GM12878 (cell line): ENCODE measurements around the gene OLAH. TPM values are rescaled to one million over a fixed set of nuclear protein-coding genes. Genes with fewer than 3 reads are reported as not detected.

Experiments used
- ATAC-seq: fragments of 200-7000 bp; cut with Tn5 transposase; 3 replicates; pipeline ENCODE4 v1.9.1; 2020; ENCODE audit warnings: mild to moderate bottlenecking, moderate library complexity
- BruUV-seq: library from RNA; stranded (reverse); fragments of 400-500 nt; replicated peaks from 2 replicates; lab custom pipeline; 2021; lab: Mats Ljungman, UMichigan
- CTCF ChIA-PET: fragments of 300-600 bp; sonication (Branson Sonifier 250); formaldehyde crosslinking; extraction: SDS; loops from one replicate; lab custom pipeline; 2021; ENCODE audit warnings: inconsistent platforms; lab: Yijun Ruan, JAX
- POLR2A ChIA-PET: fragments of 350-600 bp; formaldehyde crosslinking; extraction: SDS; loops from one replicate; lab custom pipeline; 2021; ENCODE audit warnings: inconsistent platforms; lab: Charles Lee
- RAD21 ChIA-PET: fragments of 300-600 bp; sonication (Branson Sonifier 250); formaldehyde crosslinking; loops from one replicate; lab custom pipeline; 2023; ENCODE audit warnings: antibody characterized with exemption; ENCODE audit not compliant: unreplicated experiment; lab: Charles Lee
- SMC1A ChIA-PET: fragments of 300-600 bp; sonication (Branson Sonifier 250); formaldehyde crosslinking; loops from one replicate; lab custom pipeline; 2023; ENCODE audit not compliant: unreplicated experiment, uncharacterized antibody; lab: Charles Lee
- DNase-seq: peaks from one replicate; pipeline ENCODE4 v3.0.0-alpha.2; 2011; ENCODE audit warnings: low read depth, low spot score
- FAIRE-seq: peaks from 3 replicates; lab custom pipeline; 2011; peaks lifted over from hg19 to GRCh38; lab: Jason Lieb, UNC
- H2AFZ ChIP-seq: 2 replicates; pipeline ENCODE4 v1.6.0; 2011; ENCODE audit warnings: low read depth, low read length, control low read depth; ENCODE audit not compliant: control insufficient read depth
- H3K27ac ChIP-seq: 2 replicates; pipeline ENCODE4 v1.5.1; 2011; ENCODE audit warnings: control low read depth; ENCODE audit not compliant: control insufficient read depth, insufficient read depth
- H3K27me3 ChIP-seq, 2 experiments: replicated peaks in 1 of 2; 2 replicates each; pipeline versions ENCODE4 v1.6.0 to v1.6.1; 2011; ENCODE audit warnings: low read length in 1 of 2; ENCODE audit not compliant: control insufficient read depth in 2 of 2, insufficient read depth in 2 of 2
- H3K36me3 ChIP-seq, 2 experiments: 2 replicates each; pipeline ENCODE4 v1.5.1; 2011; ENCODE audit warnings: low read length in 1 of 2; ENCODE audit not compliant: control insufficient read depth in 2 of 2, insufficient read depth in 2 of 2
- H3K4me1 ChIP-seq: 2 replicates; pipeline ENCODE4 v1.6.1; 2011; ENCODE audit warnings: mild to moderate bottlenecking, low read length, moderate library complexity, mixed read lengths; ENCODE audit not compliant: control insufficient read depth, insufficient read depth
- H3K4me2 ChIP-seq: 2 replicates; pipeline ENCODE4 v1.6.0; 2011; ENCODE audit warnings: control low read depth; ENCODE audit not compliant: control insufficient read depth, insufficient read depth
- H3K4me3 ChIP-seq: fragments of 200-600 bp; sonication (generic); 2 replicates; pipeline ENCODE4 v1.5.1; 2016
- H3K79me2 ChIP-seq: 2 replicates; pipeline ENCODE4 v1.6.0; 2011; ENCODE audit warnings: low read length; ENCODE audit not compliant: control insufficient read depth, insufficient read depth
- H3K9ac ChIP-seq: 2 replicates; pipeline ENCODE4 v1.8.0; 2011; ENCODE audit warnings: low read length, control low read depth, mixed read lengths; ENCODE audit not compliant: control insufficient read depth, insufficient read depth
- H3K9me3 ChIP-seq: replicated peaks from 3 replicates; pipeline ENCODE4 v1.5.1; 2011; ENCODE audit warnings: mild to moderate bottlenecking, low read length; ENCODE audit not compliant: control insufficient read depth, insufficient read depth
- H4K20me1 ChIP-seq: 2 replicates; pipeline ENCODE4 v1.6.0; 2011; ENCODE audit not compliant: control insufficient read depth, insufficient read depth
- CBX3 ChIP-seq: fragments of 200-600 bp; sonication (generic); IDR thresholded peaks from 2 replicates; pipeline ENCODE4 v1.6.1; 2016; ENCODE audit warnings: low read depth, borderline replicate concordance
- CEBPB ChIP-seq, 2 experiments: fragments of 150-350 bp in 1 of 2; IDR thresholded peaks; 2 replicates each; pipeline ENCODE4 v1.6.1; 2012 to 2014; ENCODE audit warnings: low read depth in 2 of 2, low read length in 2 of 2, borderline replicate concordance in 1 of 2, inconsistent platforms in 1 of 2
- FOS ChIP-seq: IDR thresholded peaks from 3 replicates; pipeline ENCODE4 v1.6.1; 2011; ENCODE audit warnings: borderline replicate concordance; ENCODE audit not compliant: insufficient read length; ENCODE audit errors: extremely low read depth
- IKZF1 ChIP-seq: fragments of 450-650 bp; conservative IDR thresholded peaks from 2 replicates; pipeline ENCODE4 v1.6.1; 2017; ENCODE audit warnings: antibody characterized with exemption, mild to moderate bottlenecking
- JUNB ChIP-seq: IDR thresholded peaks from 2 replicates; pipeline ENCODE4 v1.6.1; 2016; ENCODE audit warnings: antibody characterized with exemption, mild to moderate bottlenecking
- MEF2A ChIP-seq: IDR thresholded peaks from 2 replicates; pipeline ENCODE4 v1.6.1; 2011; ENCODE audit warnings: low read depth, mild to moderate bottlenecking, low read length, moderate library complexity; ENCODE audit not compliant: insufficient read depth
- MTA3 ChIP-seq: IDR thresholded peaks from 2 replicates; pipeline ENCODE4 v1.6.1; 2012; ENCODE audit warnings: low read length, inconsistent platforms, borderline replicate concordance
- NR2C1 ChIP-seq: fragments of 450-650 bp; IDR thresholded peaks from 2 replicates; pipeline ENCODE4 v1.6.1; 2017; ENCODE audit warnings: antibody characterized with exemption, mild to moderate bottlenecking, moderate library complexity
- RAD21 ChIP-seq: IDR thresholded peaks from 2 replicates; pipeline ENCODE4 v1.6.1; 2011; ENCODE audit warnings: mild to moderate bottlenecking, low read depth, low read length, moderate library complexity; ENCODE audit not compliant: insufficient read depth
- TCF3 ChIP-seq: IDR thresholded peaks from 2 replicates; pipeline ENCODE4 v1.6.1; 2012; ENCODE audit warnings: low read depth, mild to moderate bottlenecking, low read length, borderline replicate concordance; ENCODE audit not compliant: insufficient read depth
- YBX1 ChIP-seq: fragments of 450-650 bp; IDR thresholded peaks from 2 replicates; pipeline ENCODE4 v1.6.1; 2016; ENCODE audit warnings: antibody characterized with exemption
- ZNF622 ChIP-seq: fragments of 450-650 bp; IDR thresholded peaks from 2 replicates; pipeline ENCODE4 v1.6.1; 2017; ENCODE audit warnings: mild to moderate bottlenecking, inconsistent platforms
- WGBS: methylation state at CpG from one replicate; pipeline ENCODE4 v1.1.6; 2016; ENCODE audit warnings: low lambda C conversion rate; ENCODE audit not compliant: insufficient replicate concordance, insufficient coverage; ENCODE audit errors: missing lambda C conversion rate; 5-methylcytosine and 5-hydroxymethylcytosine counted together
- in situ Hi-C: fragments of 300-500 bp; cut with MboI; formaldehyde crosslinking; loops from 9 replicates; pipeline ENCODE4 v1.14.3; 2018; ENCODE audit warnings: mixed read lengths
- intact Hi-C: fragments of 100-400 bp; cut with micrococcal nuclease; formaldehyde crosslinking; loops from one replicate; pipeline ENCODE4 v1.14.2; 2022; ENCODE audit not compliant: unreplicated experiment
- polyA plus RNA-seq, 11 experiments: library from polyadenylated mRNA; depleted of rRNA in 4 of 11; unstranded in 6 of 11; stranded (reverse) in 5 of 11; fragments of >200 nt; fragmentation: Nextera tagmentation in 4 of 11; fragmentation: Illumina TruSeq in 1 of 11; extraction: Ambion mirVana in 4 of 11; extraction: Trizol in 1 of 11; gene quantifications; 1 replicate in 1 of 11; 2 replicates in 10 of 11; pipeline versions ENCODE4 v1.2.1 to v1.2.3, GENCODE V29; 2011 to 2016; ENCODE audit warnings: inconsistent platforms in 2 of 11, missing spikeins in 2 of 11, low read depth in 1 of 11
- total RNA-seq, 4 experiments: library from RNA; depleted of rRNA in 3 of 4; stranded (reverse); fragments of >200 nt in 3 of 4; fragmentation: Illumina TruSeq in 1 of 4; extraction: Trizol in 1 of 4; gene quantifications; 2 replicates each; pipeline versions ENCODE4 v1.2.1 to v1.2.3, GENCODE V29; 2013 to 2021

Gene OLAH
- total and polyA plus RNA-seq, 10 of the 15 experiments (the other 5 are each of a cell fraction or from before 2014, with no cell fraction given): 0.10 to 1.4 (median 0.59) TPM; not detected in 1

- no peaks in the 10 kb centered on the region for H3K4me1 ChIP-seq
- no peaks in the 10 kb centered on the region for H3K79me2 ChIP-seq
- RAD21 ChIA-PET: no interaction called here
- FAIRE-seq (no peak), ATAC-seq (no peak), DNase-seq (no peak)
- no peak for TF ChIP-seq JUNB
- TF ChIP-seq RAD21: no peak
- TF ChIP-seq TCF3: no peak
- TF ChIP-seq CBX3: no peak
- TF ChIP-seq YBX1: no peak
- no peak for TF ChIP-seq MTA3
- TF ChIP-seq MEF2A: no peak
- TF ChIP-seq ZNF622: no peak
- no peak for TF ChIP-seq CEBPB (IDR thresholded peaks at IDR 0.05; ENCODE audit: borderline replicate concordance in 1 of 2, low read depth in 2 of 2, low read length in 2 of 2)
- TF ChIP-seq IKZF1: no peak
- no peak for TF ChIP-seq FOS
- TF ChIP-seq NR2C1: no peak
- no peak overlapping the region for H2AFZ ChIP-seq
- no peak overlapping the region for H3K4me2 ChIP-seq
- 62% methylated on average over 18 of the region's 18 CpGs for WGBS
- SMC1A ChIA-PET: no interaction called here
- CTCF ChIA-PET: interaction anchor here (1.1 kb wide), 1 partner anchor 22 kb away, joined by 3 read pairs; no protein-coding TSS in a partner anchor
- no peaks in the 10 kb centered on the region for H3K9me3 ChIP-seq
- H3K9ac ChIP-seq: no peak overlapping the region
- BruUV-seq: no TSS peak
- intact Hi-C loops: no loop called here
- H4K20me1 ChIP-seq: no peaks in the 10 kb centered on the region
- no peak overlapping the region for H3K27ac ChIP-seq
- H3K36me3 ChIP-seq: no peaks in the 10 kb centered on the region
- in situ Hi-C loops: no loop called here
- no peaks in the 10 kb centered on the region for H3K27me3 ChIP-seq
- POLR2A ChIA-PET: no interaction called here
- H3K4me3 ChIP-seq: no peak overlapping the region
Observed at GRCh38 chr10:15083674-15084501, 40.1 kb downstream of the OLAH start.
